Stimulated activated naive CD8-positive, alpha-beta T cell treated with anti-CD3 and anti-CD28 coated beads, Interleukin-15, Interleukin-2, amounts not matched to agents 100 ng/mL and 50 ng/mL, for 24 hours (primary cell): ENCODE results near the gene CYP27B1.

Source experiments
- H3K27ac Mint-ChIP-seq: one replicate; pipeline ENCODE4 v1.8.0; 2021; ENCODE audit warnings: mild to moderate bottlenecking, mixed read lengths
- H3K27me3 Mint-ChIP-seq: one replicate; pipeline ENCODE4 v1.8.0; 2021; ENCODE audit warnings: mixed read lengths
- H3K36me3 Mint-ChIP-seq: one replicate; pipeline ENCODE4 v1.8.0; 2021; ENCODE audit warnings: low read depth, mixed read lengths
- H3K4me1 Mint-ChIP-seq: one replicate; pipeline ENCODE4 v1.8.0; 2021; ENCODE audit warnings: low read depth, mixed read lengths
- H3K4me3 Mint-ChIP-seq: one replicate; pipeline ENCODE4 v1.8.0; 2021; ENCODE audit warnings: mild to moderate bottlenecking, mixed read lengths
- H3K9me3 Mint-ChIP-seq: one replicate; pipeline ENCODE4 v1.8.0; 2021; ENCODE audit warnings: mixed read lengths

The CYP27B1 gene

GRCh38 chr12:57764662-57765002 lies 2.2 kb downstream of the CYP27B1 start:
- H3K27ac Mint-ChIP-seq: peak overlapping the region; percentile 74
- peaks cover 14% of the 10 kb centered on the region for H3K27me3 Mint-ChIP-seq
- H3K9me3 Mint-ChIP-seq: no peaks in the 10 kb centered on the region

DNA sequence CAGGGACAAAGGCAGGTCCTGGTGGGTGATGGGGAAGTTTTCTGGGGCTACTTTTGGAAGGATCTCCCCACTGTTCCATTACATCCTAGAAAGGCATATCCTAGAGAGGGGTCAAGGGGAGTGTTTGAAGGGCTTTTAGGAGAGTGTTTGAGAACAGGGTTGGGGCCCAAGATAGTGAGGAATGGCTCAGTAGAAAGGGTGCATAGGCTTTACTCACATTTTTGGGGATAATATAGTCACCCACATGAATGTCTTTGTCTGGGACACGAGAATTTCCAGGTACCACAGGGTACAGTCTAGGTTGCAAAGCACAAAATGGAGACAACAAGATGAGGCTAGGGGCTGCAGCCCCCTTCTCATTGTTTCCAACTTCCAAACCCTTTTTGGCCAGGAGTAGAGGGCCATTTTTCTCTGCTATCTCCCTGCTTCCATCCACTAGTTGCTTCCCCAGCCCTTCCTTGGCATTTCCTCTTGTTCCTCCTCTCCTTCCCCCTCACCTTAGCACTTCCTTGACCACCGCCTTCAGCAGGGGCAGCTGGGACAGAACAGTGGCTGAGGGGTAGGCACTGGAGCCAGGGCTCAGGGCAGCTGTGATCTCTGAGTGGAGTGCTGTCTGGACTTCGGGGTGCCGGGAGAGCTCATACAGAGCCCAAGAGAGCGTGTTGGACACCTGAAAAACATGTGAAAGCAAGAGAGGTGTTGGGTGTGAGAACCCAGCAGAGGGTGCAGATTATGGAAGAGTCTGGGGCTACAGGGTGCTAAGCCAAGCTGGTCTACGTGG lies 2.8 kb downstream of the CYP27B1 start:
- H3K27ac Mint-ChIP-seq: peak overlapping the region; percentile 74
- H3K9me3 Mint-ChIP-seq: no peaks in the 10 kb centered on the region
- H3K4me1 Mint-ChIP-seq: peaks cover 51% of the 10 kb centered on the region
- H3K27me3 Mint-ChIP-seq: peaks cover 14% of the 10 kb centered on the region
- H3K4me3 Mint-ChIP-seq: peak overlapping the region; percentile 91
- peaks cover 64% of the 10 kb centered on the region for H3K36me3 Mint-ChIP-seq

More at GRCh38 chr12:57764662-57765002, 2.2 kb downstream of the CYP27B1 start:
- Mint-ChIP-seq H3K4me1 (peaks cover 46% of the 10 kb centered on the region), H3K4me3 (peak overlapping the region; percentile 91), H3K36me3 (peaks cover 62% of the 10 kb centered on the region)

- no peaks in the 10 kb centered on the region for H3K9me3 Mint-ChIP-seq
- H3K4me3 Mint-ChIP-seq: no peak overlapping the region
- H3K36me3 Mint-ChIP-seq: peaks cover 53% of the 10 kb centered on the region
- H3K27me3 Mint-ChIP-seq: peaks cover 14% of the 10 kb centered on the region
- H3K4me1 Mint-ChIP-seq: peaks cover 48% of the 10 kb centered on the region
- H3K27ac Mint-ChIP-seq: no peak overlapping the region
Observed at GRCh38 chr12:57762463-57762862, 4.4 kb downstream of the CYP27B1 start.

GRCh38 chr12:57761391-57761998 lies 5.4 kb downstream of the CYP27B1 start:
- H3K36me3 Mint-ChIP-seq: peaks cover 53% of the 10 kb centered on the region
- peaks cover 44% of the 10 kb centered on the region for H3K4me1 Mint-ChIP-seq
- H3K27me3 Mint-ChIP-seq: peaks cover 12% of the 10 kb centered on the region
- no peaks in the 10 kb centered on the region for H3K9me3 Mint-ChIP-seq
- H3K4me3 Mint-ChIP-seq: no peak overlapping the region
- H3K27ac Mint-ChIP-seq: no peak overlapping the region

- H3K4me3 Mint-ChIP-seq: no peak overlapping the region
- H3K9me3 Mint-ChIP-seq: no peaks in the 10 kb centered on the region
- H3K27ac Mint-ChIP-seq: no peak overlapping the region
- peaks cover 40% of the 10 kb centered on the region for H3K4me1 Mint-ChIP-seq
- peaks cover 53% of the 10 kb centered on the region for H3K36me3 Mint-ChIP-seq
- H3K27me3 Mint-ChIP-seq: peaks cover 8% of the 10 kb centered on the region
Observed at GRCh38 chr12:57760347-57760982, 6.4 kb downstream of the CYP27B1 start.

- H3K4me1 Mint-ChIP-seq: peaks cover 34% of the 10 kb centered on the region
- H3K4me3 Mint-ChIP-seq: no peak overlapping the region
- H3K36me3 Mint-ChIP-seq: peaks cover 48% of the 10 kb centered on the region
- peaks cover 7% of the 10 kb centered on the region for H3K27me3 Mint-ChIP-seq
- no peaks in the 10 kb centered on the region for H3K9me3 Mint-ChIP-seq
- H3K27ac Mint-ChIP-seq: no peak overlapping the region
Observed at GRCh38 chr12:57759360-57759980, 7.4 kb downstream of the CYP27B1 start.

DNA sequence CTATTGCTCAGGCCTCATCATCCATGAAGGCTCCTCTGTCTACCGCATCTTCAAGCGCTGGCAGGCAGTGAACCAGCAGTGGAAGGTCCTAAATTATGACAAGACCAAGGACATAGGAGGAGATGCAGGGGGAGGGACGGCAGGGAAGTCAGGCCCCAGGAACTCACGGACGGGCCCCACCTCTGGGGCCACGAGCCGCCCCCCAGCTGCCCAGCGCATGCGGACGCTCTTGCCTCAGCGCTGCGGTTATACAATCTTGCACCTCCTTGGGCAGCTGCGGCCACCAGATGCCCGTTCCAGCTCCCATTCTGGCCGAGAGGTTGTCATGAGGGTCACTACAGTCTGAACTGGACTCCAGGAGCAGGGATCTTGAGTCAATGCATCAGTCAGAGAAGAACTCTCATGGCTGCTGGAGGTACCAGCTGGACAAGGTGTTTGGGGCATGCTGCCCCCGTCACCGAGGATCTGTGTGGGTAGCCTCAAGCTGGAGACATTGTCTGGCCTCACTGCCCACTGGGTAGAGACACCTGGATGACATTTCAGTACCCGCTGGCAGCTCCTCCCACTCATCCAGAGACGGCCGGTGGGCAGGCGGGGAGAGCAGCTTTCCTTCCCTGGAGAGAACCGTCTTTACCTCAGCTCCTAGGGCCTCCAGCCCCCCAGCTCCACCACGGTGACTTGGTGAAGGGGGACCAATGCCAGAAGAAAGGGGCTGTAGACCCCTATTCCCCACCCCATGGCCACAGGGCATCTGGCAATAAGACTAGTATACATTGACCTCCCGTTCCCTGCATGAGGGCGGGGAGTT lies 8.1 kb downstream of the CYP27B1 start:
- peaks cover 3% of the 10 kb centered on the region for H3K27me3 Mint-ChIP-seq
- H3K27ac Mint-ChIP-seq: no peak overlapping the region
- H3K4me1 Mint-ChIP-seq: peaks cover 35% of the 10 kb centered on the region
- no peaks in the 10 kb centered on the region for H3K9me3 Mint-ChIP-seq
- H3K4me3 Mint-ChIP-seq: no peak overlapping the region
- H3K36me3 Mint-ChIP-seq: peaks cover 41% of the 10 kb centered on the region

GRCh38 chr12:57757771-57758170 lies 9.1 kb downstream of the CYP27B1 start:
- Mint-ChIP-seq H3K4me1 (peaks cover 39% of the 10 kb centered on the region), H3K27me3 (no peaks in the 10 kb centered on the region), H3K4me3 (no peak overlapping the region), H3K27ac (no peak overlapping the region), H3K9me3 (no peaks in the 10 kb centered on the region), H3K36me3 (peaks cover 31% of the 10 kb centered on the region)

- Mint-ChIP-seq H3K36me3 (peaks cover 25% of the 10 kb centered on the region), H3K27me3 (no peaks in the 10 kb centered on the region), H3K9me3 (no peaks in the 10 kb centered on the region), H3K27ac (peak overlapping the region; percentile 69), H3K4me3 (peak overlapping the region; percentile 81), H3K4me1 (peaks cover 46% of the 10 kb centered on the region)
Observed at GRCh38 chr12:57756406-57757341, 10.2 kb downstream of the CYP27B1 start.

GRCh38 chr12:57755454-57756372 lies 11.2 kb downstream of the CYP27B1 start:
- Mint-ChIP-seq H3K4me1 (peaks cover 55% of the 10 kb centered on the region), H3K27me3 (no peaks in the 10 kb centered on the region), H3K27ac (peak overlapping the region; percentile 69), H3K9me3 (no peaks in the 10 kb centered on the region), H3K36me3 (peaks cover 26% of the 10 kb centered on the region), H3K4me3 (peak overlapping the region; percentile 81)

GRCh38 chr12:57755194-57755453 lies 11.8 kb downstream of the CYP27B1 start:
- Mint-ChIP-seq H3K4me1 (peaks cover 61% of the 10 kb centered on the region), H3K9me3 (no peaks in the 10 kb centered on the region), H3K27ac (no peak overlapping the region), H3K27me3 (no peaks in the 10 kb centered on the region), H3K4me3 (no peak overlapping the region), H3K36me3 (peaks cover 30% of the 10 kb centered on the region)

GRCh38 chr12:57754411-57755193 lies 12.3 kb downstream of the CYP27B1 start, which contains the start of gene MARCHF9:
MARCHF9 (plus strand) TSS chr12:57755103; CDS start chr12:57755529, 426 bp downstream.
- H3K27me3 Mint-ChIP-seq: no peaks in the 10 kb centered on the region

More at GRCh38 chr12:57754411-57755193, 12.3 kb downstream of the CYP27B1 start, which contains the start of gene MARCHF9:
- Mint-ChIP-seq H3K4me3 (peak within 1 kb of the TSS; percentile 83), H3K27ac (peak within 1 kb of the TSS; percentile 79), H3K36me3 (peaks cover 27% of the 10 kb centered on the region), H3K4me1 (peaks cover 59% of the 10 kb centered on the region), H3K9me3 (no peaks in the 10 kb centered on the region)
